Measurements from ENCODE around the gene CAPN7. TPM values are rescaled to one million over a fixed set of nuclear protein-coding genes. Genes with fewer than 3 reads are reported as not detected.
"Not testable (repeated sequence)": the region's sequence is repeated elsewhere in the genome, so short reads cannot be mapped to it uniquely, and the experiment has no call there.

CAPN7 gene
- total RNA-seq, 1 experiment from 2014 or later, result 25.2 TPM

- no peak overlapping the region for H2BK12ac ChIP-seq (ENCODE audit: insufficient read length, low read depth, low read length)
Observed at GRCh38 chr3:15161133-15161532, 44.9 kb upstream of the CAPN7 start.

GRCh38 chr3:15163656-15164055 is 42.4 kb upstream of the CAPN7 start:
- H3K18ac ChIP-seq (ENCODE audit: insufficient read length, low read depth, low read length); H3K27ac Mint-ChIP-seq; H3K4me1 ChIP-seq (ENCODE audit: insufficient read depth, low read length); H2AK5ac ChIP-seq (ENCODE audit: insufficient read length, low read length); H2BK20ac ChIP-seq (ENCODE audit: low read depth, low read length, poor library complexity, severe bottlenecking); H3K27me3 ChIP-seq (ENCODE audit: insufficient read depth, low read length); H2BK120ac ChIP-seq (ENCODE audit: low read depth, low read length, poor library complexity, severe bottlenecking); H2BK15ac ChIP-seq (ENCODE audit: low read depth, low read length); H3K27ac ChIP-seq (ENCODE audit: insufficient read length, low read depth, low read length); H3K4me3 Mint-ChIP-seq; DNase-seq; H3K4me1 Mint-ChIP-seq; H4K91ac ChIP-seq (ENCODE audit: insufficient read length, low read depth, low read length); H3K4ac ChIP-seq (ENCODE audit: low read depth, low read length); H3K9ac ChIP-seq (ENCODE audit: extremely low read depth, insufficient read length, low read length); H3K4me2 ChIP-seq (ENCODE audit: insufficient read depth, insufficient read length, low read length); H3K79me1 ChIP-seq (ENCODE audit: insufficient read depth, low read depth, low read length, poor library complexity, severe bottlenecking); H2BK5ac ChIP-seq (ENCODE audit: insufficient read length, low read length); H4K20me1 ChIP-seq (ENCODE audit: control insufficient read depth, insufficient read depth, insufficient read length); H2BK12ac ChIP-seq (ENCODE audit: insufficient read length, low read depth, low read length); H3K79me2 ChIP-seq (ENCODE audit: insufficient read depth, low read length); H3K9me3 ChIP-seq (ENCODE audit: control insufficient read depth, low read depth, low read length); H3K23me2 ChIP-seq (ENCODE audit: insufficient read length, low read depth, low read length, poor library complexity, severe bottlenecking); H3K23ac ChIP-seq (ENCODE audit: insufficient read length, low read depth, low read length); H3T11ph ChIP-seq (ENCODE audit: low read length); H4K8ac ChIP-seq (replicated peaks; ENCODE audit: insufficient read length, low read depth, low read length); H3K56ac ChIP-seq (ENCODE audit: insufficient read length, low read depth, low read length); H3K36me3 Mint-ChIP-seq (ENCODE audit: insufficient read depth in 1 of 3, low read depth in 3 of 3); H2AFZ ChIP-seq (ENCODE audit: low read length); H3K14ac ChIP-seq (ENCODE audit: insufficient read depth, low read length); H4K5ac ChIP-seq (ENCODE audit: insufficient read length, low read depth, low read length): not testable (repeated sequence)
- WGBS (ENCODE audit: extremely low coverage, insufficient read length, low lambda C conversion rate), result no CpG with 5 or more reads among the region's 24 CpGs
- Mint-ChIP-seq H3K9me3 (peaks cover 4 to 18% of the 10 kb centered on the region in 2 experiments), H3K27me3 (ENCODE audit: low read depth) (peaks cover 33% of the 10 kb centered on the region)

More at GRCh38 chr3:15161133-15161532, 44.9 kb upstream of the CAPN7 start:
- Histone ChIP-seq H3K4ac (ENCODE audit: low read depth, low read length) (no peak overlapping the region), H2AFZ (ENCODE audit: low read length) (no peak overlapping the region), H4K5ac (ENCODE audit: insufficient read length, low read depth, low read length) (no peak overlapping the region), H2BK20ac (ENCODE audit: low read depth, low read length, poor library complexity, severe bottlenecking) (no peak overlapping the region), H4K91ac (ENCODE audit: insufficient read length, low read depth, low read length) (no peak overlapping the region), H3K4me1 (ENCODE audit: insufficient read depth, low read length) (no peaks in the 10 kb centered on the region), H4K20me1 (ENCODE audit: control insufficient read depth, insufficient read depth, insufficient read length) (no peaks in the 10 kb centered on the region), H3K23ac (ENCODE audit: insufficient read length, low read depth, low read length) (no peak overlapping the region), H3K79me2 (ENCODE audit: insufficient read depth, low read length) (no peaks in the 10 kb centered on the region), H4K8ac (replicated peaks; ENCODE audit: insufficient read length, low read depth, low read length) (no peak overlapping the region), H3K27ac (ENCODE audit: insufficient read length, low read depth, low read length) (no peak overlapping the region), H3K9me3 (ENCODE audit: control insufficient read depth, low read depth, low read length) (no peaks in the 10 kb centered on the region), H3T11ph (ENCODE audit: low read length) (no peak overlapping the region), H3K9ac (ENCODE audit: extremely low read depth, insufficient read length, low read length) (no peak overlapping the region), H3K79me1 (ENCODE audit: insufficient read depth, low read depth, low read length, poor library complexity, severe bottlenecking) (no peaks in the 10 kb centered on the region), H3K18ac (ENCODE audit: insufficient read length, low read depth, low read length) (no peak overlapping the region), H2AK5ac (ENCODE audit: insufficient read length, low read length) (no peak overlapping the region), H3K27me3 (ENCODE audit: insufficient read depth, low read length) (no peaks in the 10 kb centered on the region; the same call in 1 of the 2 replicates), H2BK5ac (ENCODE audit: insufficient read length, low read length) (no peak overlapping the region), H2BK15ac (ENCODE audit: low read depth, low read length) (no peak overlapping the region), H3K56ac (ENCODE audit: insufficient read length, low read depth, low read length) (no peak overlapping the region), H3K4me2 (ENCODE audit: insufficient read depth, insufficient read length, low read length) (no peak overlapping the region), H3K14ac (ENCODE audit: insufficient read depth, low read length) (no peak overlapping the region), H3K23me2 (ENCODE audit: insufficient read length, low read depth, low read length, poor library complexity, severe bottlenecking) (no peaks in the 10 kb centered on the region), H2BK120ac (ENCODE audit: low read depth, low read length, poor library complexity, severe bottlenecking) (no peak overlapping the region)
- H3K27ac Mint-ChIP-seq, result no peak overlapping the region
- peaks cover 55% of the 10 kb centered on the region for H3K27me3 Mint-ChIP-seq (ENCODE audit: low read depth)
- H3K4me1 Mint-ChIP-seq, result no peaks in the 10 kb centered on the region
- peaks cover 0 to 3% (median 2%) of the 10 kb centered on the region in 3 experiments; a peak in 2 of 7 replicates for H3K36me3 Mint-ChIP-seq (ENCODE audit: insufficient read depth in 1 of 3, low read depth in 3 of 3)
- WGBS (ENCODE audit: extremely low coverage, insufficient read length, low lambda C conversion rate), result no CpG with 5 or more reads among the region's 1 CpG
- H3K9me3 Mint-ChIP-seq, result peaks cover 4 to 18% of the 10 kb centered on the region in 2 experiments
- H3K4me3 Mint-ChIP-seq, result no peak overlapping the region
- no peak for TF ChIP-seq CTCF (conservative IDR thresholded peaks at IDR 0.05)
- DNase-seq, result no peak
